Fibroblast of mammary gland (primary cell): Measurements from ENCODE around the gene IL15RA.

Experiments
- DNase-seq: peaks from one replicate; pipeline ENCODE4 v3.0.0-alpha.2; 2010; ENCODE audit warnings: low read depth
- H3K4me3 ChIP-seq: 2 replicates; pipeline ENCODE4 v1.5.1; 2011; ENCODE audit warnings: low read depth, mild to moderate bottlenecking, low read length, moderate library complexity; ENCODE audit not compliant: control insufficient read depth
- TF ChIP-seq, protein P1 (sequence below): conservative IDR thresholded peaks from 2 replicates; pipeline ENCODE4 v1.5.1; 2011; ENCODE audit warnings: low read depth, low read length, inconsistent platforms; ENCODE audit not compliant: control insufficient read depth, insufficient read depth

Gene IL15RA

DNA sequence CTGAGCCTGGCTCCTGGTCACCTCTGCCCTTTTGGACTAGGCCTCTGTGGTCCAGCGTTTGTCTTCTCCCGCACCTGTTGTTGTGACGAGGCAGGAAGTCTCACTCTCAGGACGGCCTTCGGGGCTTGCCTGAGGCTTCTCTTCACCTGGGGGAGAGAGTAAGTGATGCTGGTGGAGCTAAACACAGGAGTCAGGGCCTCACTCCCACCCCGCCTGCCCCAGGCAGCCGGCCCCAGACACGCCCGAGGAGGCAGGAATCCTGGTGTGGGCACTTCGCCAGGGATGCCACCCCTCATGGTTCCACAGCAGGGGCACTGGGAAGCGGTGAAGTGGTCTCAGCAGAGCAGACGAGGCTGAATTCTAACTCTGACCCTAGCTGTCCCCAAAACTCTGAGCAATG, 42.5 kb upstream of the IL15RA start:
- no peak overlapping the region for H3K4me3 ChIP-seq
- DNase-seq: no peak
- TF ChIP-seq, protein P1, sequence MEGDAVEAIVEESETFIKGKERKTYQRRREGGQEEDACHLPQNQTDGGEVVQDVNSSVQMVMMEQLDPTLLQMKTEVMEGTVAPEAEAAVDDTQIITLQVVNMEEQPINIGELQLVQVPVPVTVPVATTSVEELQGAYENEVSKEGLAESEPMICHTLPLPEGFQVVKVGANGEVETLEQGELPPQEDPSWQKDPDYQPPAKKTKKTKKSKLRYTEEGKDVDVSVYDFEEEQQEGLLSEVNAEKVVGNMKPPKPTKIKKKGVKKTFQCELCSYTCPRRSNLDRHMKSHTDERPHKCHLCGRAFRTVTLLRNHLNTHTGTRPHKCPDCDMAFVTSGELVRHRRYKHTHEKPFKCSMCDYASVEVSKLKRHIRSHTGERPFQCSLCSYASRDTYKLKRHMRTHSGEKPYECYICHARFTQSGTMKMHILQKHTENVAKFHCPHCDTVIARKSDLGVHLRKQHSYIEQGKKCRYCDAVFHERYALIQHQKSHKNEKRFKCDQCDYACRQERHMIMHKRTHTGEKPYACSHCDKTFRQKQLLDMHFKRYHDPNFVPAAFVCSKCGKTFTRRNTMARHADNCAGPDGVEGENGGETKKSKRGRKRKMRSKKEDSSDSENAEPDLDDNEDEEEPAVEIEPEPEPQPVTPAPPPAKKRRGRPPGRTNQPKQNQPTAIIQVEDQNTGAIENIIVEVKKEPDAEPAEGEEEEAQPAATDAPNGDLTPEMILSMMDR: no peak

DNA sequence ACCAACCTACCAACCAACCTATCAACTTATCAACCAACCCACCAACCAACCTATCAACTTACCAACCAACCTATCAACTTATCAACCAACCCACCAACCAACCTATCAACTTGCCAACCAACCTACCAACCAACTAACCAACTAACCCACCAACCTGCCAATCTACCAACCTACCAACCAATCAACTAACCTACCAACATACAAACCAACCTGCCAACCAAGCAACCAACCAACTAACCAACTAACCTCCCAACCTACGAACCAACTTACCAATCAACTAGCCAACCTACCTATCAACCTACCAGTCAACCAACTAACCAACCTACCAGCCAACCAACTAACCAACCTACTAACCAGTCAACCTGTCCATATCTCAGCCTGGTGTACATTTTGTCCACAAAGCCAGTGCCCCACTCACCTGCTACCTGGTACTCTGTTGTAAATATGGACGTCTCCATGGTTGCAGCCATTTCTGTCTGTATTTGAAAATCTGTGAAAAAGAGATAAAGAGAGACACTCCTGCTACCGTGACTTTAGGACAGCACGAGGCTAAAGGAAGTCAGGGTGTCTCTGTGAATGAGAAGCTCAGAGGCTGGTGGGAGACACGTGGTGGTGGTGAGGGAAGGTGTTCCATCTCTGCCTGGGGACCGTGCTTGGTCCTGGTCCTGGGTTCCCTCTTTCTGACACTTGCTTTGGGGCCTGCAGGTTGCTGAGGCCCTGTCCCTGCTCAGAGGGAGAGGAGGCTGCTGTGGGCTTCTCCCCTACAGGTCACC, 41.9 kb upstream of the IL15RA start:
- TF ChIP-seq, protein P1: no peak
- H3K4me3 ChIP-seq: no peak overlapping the region
- DNase-seq: no peak

DNA sequence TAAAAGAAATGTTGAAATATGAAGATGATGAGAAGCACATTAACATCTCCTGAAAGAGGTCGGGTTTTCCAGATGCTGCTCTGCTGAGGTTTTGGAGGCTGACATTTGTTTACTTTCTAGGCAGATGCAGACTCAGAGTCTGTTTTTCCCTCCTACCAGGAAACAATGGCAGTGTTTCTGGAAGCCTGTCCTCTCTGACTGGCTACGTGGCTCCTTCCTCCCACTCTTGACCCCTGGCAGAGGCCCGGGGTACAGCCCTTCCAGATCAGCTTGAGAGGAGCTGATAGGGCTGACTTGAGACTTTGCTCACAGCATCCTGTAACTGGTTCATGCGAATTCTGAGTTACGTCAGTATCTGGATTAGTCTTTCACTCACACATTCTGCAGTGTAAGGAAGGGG, 41.1 kb upstream of the IL15RA start:
- no peak overlapping the region for H3K4me3 ChIP-seq
- DNase-seq: peak; percentile 70
- TF ChIP-seq, protein P1: no peak

DNA sequence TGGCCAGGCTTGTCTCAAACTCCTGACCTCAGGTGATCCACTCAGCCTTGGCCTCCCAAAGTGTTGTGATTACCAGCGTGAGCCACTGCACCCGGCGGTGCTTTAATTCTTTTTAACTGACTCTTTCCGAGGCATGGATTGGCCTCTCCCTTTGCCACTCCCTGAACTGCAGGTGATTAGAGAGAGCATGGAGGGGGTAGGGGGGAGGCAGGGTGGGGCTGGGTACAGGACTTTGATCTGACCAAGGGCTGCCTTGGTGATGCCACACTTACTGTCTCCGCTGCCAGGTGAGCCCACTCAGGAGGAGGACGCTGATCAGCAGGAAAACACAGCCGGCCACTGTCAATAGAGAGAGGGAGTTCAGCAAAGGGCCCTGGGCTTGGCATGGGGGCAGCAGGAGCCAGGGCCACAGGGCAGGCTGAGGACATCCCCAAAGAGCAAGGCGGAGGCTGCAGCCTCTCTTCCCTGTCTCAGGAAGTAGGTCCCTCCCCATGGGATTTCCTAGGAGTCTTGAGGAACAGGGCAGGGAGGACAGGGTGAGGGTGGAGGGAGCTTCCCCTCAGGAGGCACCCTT, 40.5 kb upstream of the IL15RA start:
- no peak for DNase-seq
- no peak overlapping the region for H3K4me3 ChIP-seq
- TF ChIP-seq, protein P1: no peak

DNA sequence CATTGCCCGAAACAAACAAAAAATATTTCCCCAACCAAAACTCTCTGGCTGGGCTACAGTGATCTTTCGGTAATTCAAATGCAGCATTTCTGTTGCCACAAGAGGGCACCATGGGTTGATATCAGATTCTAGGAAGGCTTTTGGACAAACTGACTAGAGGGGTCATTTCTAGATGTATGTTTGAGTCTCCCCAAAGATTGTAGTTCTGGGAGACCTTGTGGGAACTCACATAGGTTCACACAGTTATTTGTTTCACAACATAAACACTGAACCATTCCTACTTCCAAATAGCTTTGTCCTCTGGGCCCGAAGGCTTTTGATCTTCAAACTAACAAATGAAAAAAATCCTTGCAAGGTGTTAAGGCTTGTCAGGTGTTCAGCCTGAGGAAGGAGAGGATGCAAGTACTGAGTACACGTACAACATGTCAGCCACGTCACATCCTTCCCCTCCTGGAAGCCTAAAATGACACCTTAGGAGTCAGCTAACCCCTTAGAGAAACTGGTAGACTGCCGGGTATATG, 37.0 kb upstream of the IL15RA start:
- peak; percentile 59 for DNase-seq
- TF ChIP-seq, protein P1: peak; percentile 89
- no peak overlapping the region for H3K4me3 ChIP-seq

DNA sequence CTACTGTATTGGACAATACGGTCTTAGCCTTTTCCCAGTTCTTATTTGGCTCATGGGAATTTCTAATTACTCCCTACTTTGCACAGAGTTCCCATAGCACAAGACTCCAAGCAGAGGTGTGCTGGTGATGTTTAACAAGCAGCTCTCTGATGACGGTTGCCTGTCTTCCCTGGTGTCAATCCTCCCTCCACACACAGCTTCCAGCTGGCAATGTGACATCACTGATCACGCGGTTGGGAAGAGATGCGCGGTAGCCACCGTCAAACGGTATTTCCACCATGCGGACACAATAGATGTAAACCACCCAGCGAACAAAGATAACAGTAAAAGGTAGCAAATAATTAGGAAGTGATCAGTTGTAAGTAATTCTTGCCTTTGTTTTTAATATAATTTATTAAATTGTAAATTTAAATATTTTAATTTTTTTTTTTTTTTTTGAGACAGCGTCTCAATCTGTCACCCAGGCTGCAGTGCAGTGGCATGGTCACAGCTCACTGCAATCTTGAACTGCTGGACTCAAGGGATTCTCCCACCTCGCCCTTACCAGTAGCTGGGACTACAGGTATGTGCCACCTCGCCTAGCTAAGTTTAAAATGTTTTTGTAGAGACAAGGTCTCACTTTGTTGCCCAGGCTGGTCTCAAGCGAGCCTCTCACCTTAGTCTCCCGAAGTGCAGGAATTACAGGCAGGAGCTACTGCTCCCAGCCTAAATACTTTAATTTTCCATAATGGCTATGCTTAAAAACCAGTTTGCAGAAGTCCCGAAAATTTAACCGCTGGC, 36.3 kb upstream of the IL15RA start:
- TF ChIP-seq, protein P1: no peak
- DNase-seq: no peak
- no peak overlapping the region for H3K4me3 ChIP-seq
